IMR-90 (cell line): ENCODE data around the gene CCDC141. TPM values are rescaled to one million over a fixed set of nuclear protein-coding genes. Genes with fewer than 3 reads are reported as not detected.

Experiments
- ATAC-seq: fragments of 200-7000 bp; cut with Tn5 transposase; 2 replicates; pipeline ENCODE4 v1.9.1; 2020; ENCODE audit warnings: low read depth, mild to moderate bottlenecking, moderate library complexity
- BruUV-seq: library from RNA; stranded (reverse); fragments of 400-500 nt; replicated peaks from 2 replicates; lab custom pipeline; 2021; lab: Mats Ljungman, UMichigan
- CTCF ChIA-PET: fragments of 300-600 bp; formaldehyde crosslinking; extraction: SDS; loops from one replicate; lab custom pipeline; 2021; ENCODE audit warnings: antibody characterized with exemption; lab: Yijun Ruan, JAX
- POLR2A ChIA-PET: fragments of 300-600 bp; sonication (Branson Sonifier 250); formaldehyde crosslinking; loops from one replicate; lab custom pipeline; 2022; ENCODE audit warnings: antibody characterized with exemption; ENCODE audit not compliant: unreplicated experiment; lab: Charles Lee
- DNase-seq: peaks from one replicate; pipeline ENCODE4 v3.0.0; 2013
- H2AFZ ChIP-seq: replicated peaks from 2 replicates; pipeline ENCODE3; 2013; ENCODE audit warnings: low read length, mild to moderate bottlenecking; ENCODE audit not compliant: poor library complexity
- H2AK5ac ChIP-seq: 2 replicates; pipeline ENCODE4 v1.6.1; 2013; ENCODE audit warnings: low read depth, low read length, inconsistent platforms
- H2AK9ac ChIP-seq: replicated peaks from 2 replicates; pipeline ENCODE3; 2013; ENCODE audit warnings: mild to moderate bottlenecking, low read depth, low read length, moderate library complexity; ENCODE audit not compliant: poor library complexity
- H2BK120ac ChIP-seq: 2 replicates; pipeline ENCODE4 v1.6.1; 2013; ENCODE audit warnings: low read depth, low read length, inconsistent platforms
- H2BK15ac ChIP-seq: 3 replicates; pipeline ENCODE4 v1.6.1; 2013; ENCODE audit warnings: low read depth, low read length, inconsistent platforms
- H2BK20ac ChIP-seq: 2 replicates; pipeline ENCODE4 v1.6.1; 2013; ENCODE audit warnings: low read depth, mild to moderate bottlenecking, inconsistent platforms, low read length, moderate library complexity
- H2BK5ac ChIP-seq: 2 replicates; pipeline ENCODE4 v1.6.1; 2013; ENCODE audit warnings: mild to moderate bottlenecking, low read depth, low read length, inconsistent platforms; ENCODE audit not compliant: poor library complexity, severe bottlenecking
- H3K14ac ChIP-seq: replicated peaks from 2 replicates; pipeline ENCODE4 v1.6.1; 2013; ENCODE audit warnings: low read depth, low read length, inconsistent platforms
- H3K18ac ChIP-seq: 2 replicates; pipeline ENCODE4 v1.6.1; 2013; ENCODE audit warnings: low read depth, low read length, control low read depth
- H3K23ac ChIP-seq: 2 replicates; pipeline ENCODE4 v1.6.1; 2013; ENCODE audit warnings: low read depth, low read length, inconsistent platforms
- H3K27ac ChIP-seq: 2 replicates; pipeline ENCODE4 v1.5.1; 2013; ENCODE audit warnings: mild to moderate bottlenecking, control low read depth, low read length; ENCODE audit not compliant: insufficient read depth
- H3K27me3 ChIP-seq: 2 replicates; pipeline ENCODE4 v1.6.1; 2013; ENCODE audit warnings: low read length; ENCODE audit not compliant: control insufficient read depth, insufficient read depth
- H3K36me3 ChIP-seq: 2 replicates; pipeline ENCODE4 v1.6.1; 2013; ENCODE audit warnings: low read length, mixed read lengths; ENCODE audit not compliant: control insufficient read depth, insufficient read depth
- H3K4ac ChIP-seq: 2 replicates; pipeline ENCODE4 v1.6.1; 2013; ENCODE audit warnings: low read depth, low read length, inconsistent platforms
- H3K4me1 ChIP-seq: 2 replicates; pipeline ENCODE4 v1.6.1; 2013; ENCODE audit warnings: low read length, mixed read lengths; ENCODE audit not compliant: control insufficient read depth, insufficient read depth
- H3K4me2 ChIP-seq: 2 replicates; pipeline ENCODE4 v1.6.1; 2013; ENCODE audit warnings: low read depth, mild to moderate bottlenecking, control low read depth, low read length, moderate library complexity
- H3K4me3 ChIP-seq: 2 replicates; pipeline ENCODE4 v1.5.1; 2013; ENCODE audit warnings: low read depth, mild to moderate bottlenecking, control low read depth, low read length, moderate library complexity; ENCODE audit not compliant: insufficient read depth
- H3K56ac ChIP-seq: 2 replicates; pipeline ENCODE4 v1.6.1; 2013; ENCODE audit warnings: low read length, inconsistent platforms; ENCODE audit not compliant: insufficient read depth; ENCODE audit errors: extremely low read depth
- H3K79me1 ChIP-seq, 2 experiments: 2 replicates each; pipeline ENCODE4 v1.6.1; 2013; ENCODE audit warnings: low read length in 2 of 2, inconsistent platforms in 1 of 2, low read depth in 1 of 2
- H3K9ac ChIP-seq: 2 replicates; pipeline ENCODE4 v1.6.1; 2013; ENCODE audit warnings: low read depth, low read length, control low read depth
- H3K9me1 ChIP-seq: 2 replicates; pipeline ENCODE4 v1.6.1; 2013; ENCODE audit warnings: low read length, inconsistent platforms; ENCODE audit not compliant: insufficient read depth
- H3K9me3 ChIP-seq: 2 replicates; pipeline ENCODE4 v1.6.1; 2013; ENCODE audit warnings: low read length; ENCODE audit not compliant: control insufficient read depth, insufficient read depth
- H4K20me1 ChIP-seq: 2 replicates; pipeline ENCODE4 v1.6.1; 2013; ENCODE audit warnings: low read length, inconsistent platforms; ENCODE audit not compliant: insufficient read depth
- H4K5ac ChIP-seq: 2 replicates; pipeline ENCODE4 v1.6.1; 2013; ENCODE audit warnings: mild to moderate bottlenecking, low read depth, low read length, control low read depth
- H4K8ac ChIP-seq, 2 experiments: 2 replicates each; pipeline ENCODE4 v1.6.1; 2013; ENCODE audit warnings: low read depth in 2 of 2, low read length in 2 of 2, control low read depth in 1 of 2, inconsistent platforms in 1 of 2
- H4K91ac ChIP-seq: 2 replicates; pipeline ENCODE4 v1.6.1; 2013; ENCODE audit warnings: low read depth, low read length, inconsistent platforms; ENCODE audit not compliant: insufficient read depth
- BHLHE40 ChIP-seq: fragments of 150-350 bp; IDR thresholded peaks from 2 replicates; pipeline ENCODE4 v1.6.1; 2016; ENCODE audit warnings: mild to moderate bottlenecking, low read depth, low read length
- CEBPB ChIP-seq: IDR thresholded peaks from 2 replicates; pipeline ENCODE4 v1.6.1; 2012; ENCODE audit warnings: low read depth, low read length, improper control_type of control experiment
- CHD1 ChIP-seq: IDR thresholded peaks from 2 replicates; pipeline ENCODE4 v1.6.1; 2012; ENCODE audit warnings: low read depth, low read length, improper control_type of control experiment
- FOS ChIP-seq: fragments of 150-350 bp; IDR thresholded peaks from 2 replicates; pipeline ENCODE4 v1.6.1; 2016; ENCODE audit warnings: low read depth, low read length
- MAFK ChIP-seq: IDR thresholded peaks from 2 replicates; pipeline ENCODE4 v1.6.1; 2012; ENCODE audit warnings: low read depth, low read length, improper control_type of control experiment
- MAZ ChIP-seq: IDR thresholded peaks from 2 replicates; pipeline ENCODE4 v1.6.1; 2012; ENCODE audit warnings: low read depth, mild to moderate bottlenecking, low read length, improper control_type of control experiment, moderate library complexity, borderline replicate concordance
- MXI1 ChIP-seq: IDR thresholded peaks from 2 replicates; pipeline ENCODE4 v1.6.1; 2012; ENCODE audit warnings: low read depth, mild to moderate bottlenecking, low read length, moderate library complexity, borderline replicate concordance
- NFE2L2 ChIP-seq: fragments of 150-350 bp; IDR thresholded peaks from 2 replicates; pipeline ENCODE4 v1.6.1; 2016; ENCODE audit warnings: low read depth, mild to moderate bottlenecking, low read length
- POLR2A ChIP-seq: IDR thresholded peaks from 2 replicates; pipeline ENCODE4 v1.6.1; 2012; ENCODE audit warnings: mild to moderate bottlenecking, low read depth, low read length
- RAD21 ChIP-seq: IDR thresholded peaks from 2 replicates; pipeline ENCODE4 v1.6.1; 2012; ENCODE audit warnings: low read length, improper control_type of control experiment
- RCOR1 ChIP-seq: IDR thresholded peaks from 2 replicates; pipeline ENCODE4 v1.6.1; 2012; ENCODE audit warnings: mild to moderate bottlenecking, low read length, improper control_type of control experiment; ENCODE audit not compliant: insufficient replicate concordance
- RFX5 ChIP-seq: IDR thresholded peaks from 2 replicates; pipeline ENCODE4 v1.8.0; 2012; ENCODE audit warnings: low read depth, mild to moderate bottlenecking, low read length, moderate library complexity
- SMC3 ChIP-seq: fragments of 150-350 bp; IDR thresholded peaks from 2 replicates; pipeline ENCODE4 v1.6.1; 2016; ENCODE audit warnings: low read depth, mild to moderate bottlenecking, antibody characterized with exemption, low read length, moderate library complexity
- WGBS, 2 experiments: methylation state at CpG; one replicate each; pipeline versions ENCODE4 v1.1.5 to v1.1.7; 2013; ENCODE audit warnings: missing lambda C conversion rate in 2 of 2; ENCODE audit not compliant: insufficient read length in 1 of 2; ENCODE audit errors: extremely low coverage in 2 of 2; 5-methylcytosine and 5-hydroxymethylcytosine counted together
- dilution Hi-C: fragments of 300-500 bp; cut with HindIII; formaldehyde crosslinking; loops from one replicate; pipeline ENCODE4 v1.14.3; 2018; ENCODE audit warnings: low sequenced_read_pairs; ENCODE audit not compliant: unreplicated experiment
- in situ Hi-C: fragments of 300-500 bp; cut with MboI; formaldehyde crosslinking; loops from 3 replicates; pipeline ENCODE4 v1.14.3; 2019; ENCODE audit warnings: low sequenced_read_pairs, inconsistent platforms, mixed read lengths
- intact Hi-C: fragments of 100-400 bp; cut with micrococcal nuclease; formaldehyde crosslinking; loops from 2 replicates; pipeline ENCODE4 v1.10.0; 2022
- polyA plus RNA-seq, 3 experiments: library from polyadenylated mRNA; depleted of rRNA; stranded (reverse); fragments of >200 nt; gene quantifications; 2 replicates each; pipeline ENCODE4 v1.2.3, GENCODE V29; 2012; ENCODE audit warnings: low replicate concordance in 1 of 3
- total RNA-seq: library from RNA; depleted of rRNA; stranded (reverse); fragments of >200 nt; gene quantifications from 2 replicates; pipeline ENCODE4 v1.2.3, GENCODE V29; 2012
- TF ChIP-seq, protein P1 (sequence below): fragments of 150-350 bp; IDR thresholded peaks from 2 replicates; pipeline ENCODE4 v1.6.1; 2016; ENCODE audit warnings: low read depth, mild to moderate bottlenecking, low read length, moderate library complexity, borderline replicate concordance
- TF ChIP-seq, protein P2 (sequence below): conservative IDR thresholded peaks from 2 replicates; pipeline ENCODE4 v1.5.1; 2012; ENCODE audit warnings: mild to moderate bottlenecking, low read depth, low read length, improper control_type of control experiment
- TF ChIP-seq, protein P3 (sequence below): fragments of 150-350 bp; IDR thresholded peaks from 2 replicates; pipeline ENCODE4 v1.6.1; 2017; ENCODE audit warnings: mild to moderate bottlenecking, antibody characterized with exemption, low read length, low read depth

The CCDC141 gene
- total and polyA plus RNA-seq, 2 of the 4 experiments (the other 2 are of a cell fraction): not detected

DNA sequence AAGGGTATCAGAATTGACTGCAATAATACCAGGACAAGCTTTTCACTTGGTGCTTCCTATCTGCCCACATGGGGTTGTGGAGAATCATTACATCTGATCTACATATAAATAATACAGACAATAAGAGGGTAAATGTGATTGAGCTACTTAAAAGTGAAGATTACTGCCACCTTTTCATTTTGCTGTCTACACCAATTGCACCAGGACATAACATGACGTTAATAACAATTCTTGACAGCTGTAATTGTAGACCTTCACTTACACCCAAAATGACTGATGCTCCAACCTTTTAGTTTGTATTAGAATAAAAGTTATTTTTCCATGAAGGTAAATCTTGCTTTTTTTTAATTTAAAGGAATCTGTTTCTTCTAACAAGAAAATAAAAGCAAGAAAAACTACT is 206.2 kb downstream of the CCDC141 start:
- Histone ChIP-seq H2AFZ (no peak overlapping the region), H4K91ac (no peak overlapping the region), H3K9me1 (no peaks in the 10 kb centered on the region), H2AK9ac (no peak overlapping the region), H3K27me3 (no peaks in the 10 kb centered on the region), H4K20me1 (no peaks in the 10 kb centered on the region), H3K23ac (no peak overlapping the region), H2BK120ac (no peak overlapping the region), H2BK5ac (no peak overlapping the region), H3K27ac (no peak overlapping the region), H2AK5ac (no peak overlapping the region), H4K8ac (no peak overlapping the region), H2BK15ac (no peak overlapping the region), H3K79me1 (no peaks in the 10 kb centered on the region), H3K4me2 (no peak overlapping the region), H3K36me3 (no peaks in the 10 kb centered on the region), H3K14ac (no peak overlapping the region), H2BK20ac (no peak overlapping the region), H4K5ac (no peak overlapping the region), H3K56ac (no peak overlapping the region), H3K18ac (no peak overlapping the region), H3K9me3 (no peaks in the 10 kb centered on the region), H3K9ac (no peak overlapping the region), H3K4me3 (no peak overlapping the region), H3K4ac (no peak overlapping the region), H3K4me1 (no peaks in the 10 kb centered on the region; the same call in 1 of the 2 replicates)
- ChIA-PET CTCF (no interaction called here), POLR2A (no interaction called here)
- WGBS, 2 experiments: no CpG with 5 or more reads among the region's 1 CpG
- no peak for ATAC-seq
- DNase-seq: no peak
- BruUV-seq: no TSS peak
- intact Hi-C loops: no loop called here
- TF ChIP-seq, protein P1, sequence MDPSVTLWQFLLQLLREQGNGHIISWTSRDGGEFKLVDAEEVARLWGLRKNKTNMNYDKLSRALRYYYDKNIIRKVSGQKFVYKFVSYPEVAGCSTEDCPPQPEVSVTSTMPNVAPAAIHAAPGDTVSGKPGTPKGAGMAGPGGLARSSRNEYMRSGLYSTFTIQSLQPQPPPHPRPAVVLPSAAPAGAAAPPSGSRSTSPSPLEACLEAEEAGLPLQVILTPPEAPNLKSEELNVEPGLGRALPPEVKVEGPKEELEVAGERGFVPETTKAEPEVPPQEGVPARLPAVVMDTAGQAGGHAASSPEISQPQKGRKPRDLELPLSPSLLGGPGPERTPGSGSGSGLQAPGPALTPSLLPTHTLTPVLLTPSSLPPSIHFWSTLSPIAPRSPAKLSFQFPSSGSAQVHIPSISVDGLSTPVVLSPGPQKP: no peak
- TF ChIP-seq, protein P2, sequence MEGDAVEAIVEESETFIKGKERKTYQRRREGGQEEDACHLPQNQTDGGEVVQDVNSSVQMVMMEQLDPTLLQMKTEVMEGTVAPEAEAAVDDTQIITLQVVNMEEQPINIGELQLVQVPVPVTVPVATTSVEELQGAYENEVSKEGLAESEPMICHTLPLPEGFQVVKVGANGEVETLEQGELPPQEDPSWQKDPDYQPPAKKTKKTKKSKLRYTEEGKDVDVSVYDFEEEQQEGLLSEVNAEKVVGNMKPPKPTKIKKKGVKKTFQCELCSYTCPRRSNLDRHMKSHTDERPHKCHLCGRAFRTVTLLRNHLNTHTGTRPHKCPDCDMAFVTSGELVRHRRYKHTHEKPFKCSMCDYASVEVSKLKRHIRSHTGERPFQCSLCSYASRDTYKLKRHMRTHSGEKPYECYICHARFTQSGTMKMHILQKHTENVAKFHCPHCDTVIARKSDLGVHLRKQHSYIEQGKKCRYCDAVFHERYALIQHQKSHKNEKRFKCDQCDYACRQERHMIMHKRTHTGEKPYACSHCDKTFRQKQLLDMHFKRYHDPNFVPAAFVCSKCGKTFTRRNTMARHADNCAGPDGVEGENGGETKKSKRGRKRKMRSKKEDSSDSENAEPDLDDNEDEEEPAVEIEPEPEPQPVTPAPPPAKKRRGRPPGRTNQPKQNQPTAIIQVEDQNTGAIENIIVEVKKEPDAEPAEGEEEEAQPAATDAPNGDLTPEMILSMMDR: no peak
- no peak for TF ChIP-seq CEBPB
- TF ChIP-seq POLR2A: no peak
- no peak for TF ChIP-seq MAZ
- TF ChIP-seq SMC3: no peak
- TF ChIP-seq RAD21: no peak
- TF ChIP-seq FOS: no peak
- TF ChIP-seq MXI1: no peak
- TF ChIP-seq NFE2L2: no peak
- no peak for TF ChIP-seq RFX5
- no peak for TF ChIP-seq CHD1
- TF ChIP-seq BHLHE40: no peak
- no peak for TF ChIP-seq MAFK
- TF ChIP-seq, protein P3, sequence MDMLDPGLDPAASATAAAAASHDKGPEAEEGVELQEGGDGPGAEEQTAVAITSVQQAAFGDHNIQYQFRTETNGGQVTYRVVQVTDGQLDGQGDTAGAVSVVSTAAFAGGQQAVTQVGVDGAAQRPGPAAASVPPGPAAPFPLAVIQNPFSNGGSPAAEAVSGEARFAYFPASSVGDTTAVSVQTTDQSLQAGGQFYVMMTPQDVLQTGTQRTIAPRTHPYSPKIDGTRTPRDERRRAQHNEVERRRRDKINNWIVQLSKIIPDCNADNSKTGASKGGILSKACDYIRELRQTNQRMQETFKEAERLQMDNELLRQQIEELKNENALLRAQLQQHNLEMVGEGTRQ: no peak
- no peak for TF ChIP-seq RCOR1
- in situ Hi-C loops: no loop called here
- dilution Hi-C loops: no loop called here
